Measurements from ENCODE around the gene SLC25A42. TPM values are rescaled to one million over a fixed set of nuclear protein-coding genes. Genes with fewer than 3 reads are reported as not detected.

SLC25A42 gene
- polyA plus RNA-seq, 2 donors: 4.1 to 4.2 TPM

Other genes starting within 250 kb of the SLC25A42 start
- gene UPF1, start 232.0 kb upstream of the SLC25A42 start, polyA plus RNA-seq: 10 to 100 TPM; 28.1 to 41.7 TPM
- gene CERS1, start 167.8 kb upstream of the SLC25A42 start, polyA plus RNA-seq: under 1 TPM; 0.08 to 0.12 TPM
- gene COPE, start 144.6 kb upstream of the SLC25A42 start, polyA plus RNA-seq: 100 to 1,000 TPM; 192 to 214 TPM
- 10 to 100 TPM; 39.4 to 52.4 TPM for gene DDX49, start 144.3 kb upstream of the SLC25A42 start, polyA plus RNA-seq
- gene HOMER3, start 122.8 kb upstream of the SLC25A42 start, polyA plus RNA-seq: 10 to 100 TPM in 1 of 2 donors, 1 to 10 TPM in 1; 8.9 to 12.6 TPM
- gene SUGP2, start 30.5 kb upstream of the SLC25A42 start, polyA plus RNA-seq: 10 to 100 TPM; 22.8 to 46.7 TPM
- 10 to 100 TPM; 18.2 to 22.1 TPM for gene ARMC6, start 30.4 kb upstream of the SLC25A42 start, polyA plus RNA-seq
- 10 to 100 TPM; 17.6 to 19.1 TPM for gene TMEM161A, start 74.5 kb downstream of the SLC25A42 start, polyA plus RNA-seq
- under 1 TPM; 0.31 to 0.63 TPM for gene MEF2B, start 106.3 kb downstream of the SLC25A42 start, polyA plus RNA-seq
- 10 to 100 TPM; 18.3 to 22.8 TPM for gene BORCS8, start 128.2 kb downstream of the SLC25A42 start, polyA plus RNA-seq
- 10 to 100 TPM; 73.6 to 94.1 TPM for gene RFXANK, start 128.3 kb downstream of the SLC25A42 start, polyA plus RNA-seq
- gene NR2C2AP, start 139.4 kb downstream of the SLC25A42 start, polyA plus RNA-seq: 10 to 100 TPM; 20.1 to 21.9 TPM
- under 1 TPM; 0.01 to 0.02 TPM for gene NCAN, start 148.0 kb downstream of the SLC25A42 start, polyA plus RNA-seq
- under 1 TPM; 0.04 to 0.20 TPM for gene TM6SF2, start 209.3 kb downstream of the SLC25A42 start, polyA plus RNA-seq